IPS DF 6.9 (cell line): ENCODE results near the gene NHSL2.

Experiments
- DNase-seq: peaks from one replicate; pipeline ENCODE4 v3.0.0-alpha.2; 2013; ENCODE audit warnings: low read depth, low spot score
- H3K27ac ChIP-seq: one replicate; pipeline ENCODE4 v1.5.1; 2013; ENCODE audit warnings: low read length, control low read depth
- H3K27me3 ChIP-seq: 2 replicates; pipeline ENCODE4 v1.6.1; 2013; ENCODE audit warnings: mild to moderate bottlenecking, low read length; ENCODE audit not compliant: control insufficient read depth, insufficient read depth
- H3K36me3 ChIP-seq: 2 replicates; pipeline ENCODE4 v1.6.1; 2013; ENCODE audit warnings: low read length; ENCODE audit not compliant: control insufficient read depth, insufficient read depth
- H3K4me1 ChIP-seq: 2 replicates; pipeline ENCODE4 v1.6.1; 2013; ENCODE audit warnings: low read length; ENCODE audit not compliant: control insufficient read depth, insufficient read depth
- H3K4me3 ChIP-seq: 2 replicates; pipeline ENCODE4 v1.5.1; 2013; ENCODE audit warnings: mild to moderate bottlenecking, low read length
- H3K9me3 ChIP-seq: 2 replicates; pipeline ENCODE4 v1.6.1; 2013; ENCODE audit warnings: low read length, inconsistent platforms; ENCODE audit not compliant: control insufficient read depth, insufficient read depth
- WGBS: extraction: QIAGEN DNeasy Blood & Tissue Kit; methylation state at CpG from one replicate; pipeline ENCODE4 v1.1.7; 2013; ENCODE audit warnings: mixed read lengths, missing lambda C conversion rate; ENCODE audit not compliant: insufficient read length, insufficient coverage; 5-methylcytosine and 5-hydroxymethylcytosine counted together

The NHSL2 gene

DNA sequence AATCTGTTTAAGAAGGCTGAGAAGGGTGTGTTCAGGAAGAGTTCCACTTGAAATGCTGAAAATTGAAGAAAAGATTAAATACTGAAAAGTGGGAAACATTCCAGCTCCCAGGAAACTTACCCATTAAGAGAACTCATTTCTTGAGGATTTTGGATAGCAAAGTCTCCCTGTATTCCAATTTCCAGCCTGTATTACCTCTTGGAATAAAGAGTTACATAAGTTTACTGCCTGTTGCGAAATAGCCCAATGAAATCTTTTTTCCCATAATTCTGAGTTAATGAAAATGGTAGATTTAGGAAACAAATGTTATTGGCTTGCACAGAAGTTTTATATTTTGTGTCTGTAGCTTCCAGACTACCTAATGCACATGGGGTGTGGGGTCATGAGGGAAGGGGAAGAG lies 12.0 kb downstream of the NHSL2 start:
- no CpG with 5 or more reads among the region's 1 CpG for WGBS
- H3K36me3 ChIP-seq, result no peaks in the 10 kb centered on the region

GRCh38 chrX:71923516-71923915 lies 12.9 kb downstream of the NHSL2 start:
- no peaks in the 10 kb centered on the region for H3K9me3 ChIP-seq
- WGBS, result no CpG with 5 or more reads among the region's 3 CpGs
- H3K36me3 ChIP-seq, result no peaks in the 10 kb centered on the region
- H3K4me1 ChIP-seq, result peaks cover 2% of the 10 kb centered on the region; the same call in 1 of the 2 replicates
- DNase-seq, result no peak
- H3K27ac ChIP-seq, result no peak overlapping the region
- no peaks in the 10 kb centered on the region for H3K27me3 ChIP-seq
- no peak overlapping the region for H3K4me3 ChIP-seq

More for the DNA sequence above, 12.0 kb downstream of the NHSL2 start:
- no peak overlapping the region for H3K27ac ChIP-seq
- H3K4me1 ChIP-seq, result peaks cover 2% of the 10 kb centered on the region; the same call in 1 of the 2 replicates
- H3K9me3 ChIP-seq, result no peaks in the 10 kb centered on the region
- no peaks in the 10 kb centered on the region for H3K27me3 ChIP-seq
- DNase-seq, result no peak
- no peak overlapping the region for H3K4me3 ChIP-seq

- DNase-seq, result no peak
- no peak overlapping the region for H3K27ac ChIP-seq
- no peak overlapping the region for H3K4me3 ChIP-seq
- WGBS, result no CpG with 5 or more reads among the region's 7 CpGs
- no peaks in the 10 kb centered on the region for H3K4me1 ChIP-seq
- no peaks in the 10 kb centered on the region for H3K36me3 ChIP-seq
- H3K9me3 ChIP-seq, result no peaks in the 10 kb centered on the region
- H3K27me3 ChIP-seq, result no peaks in the 10 kb centered on the region
Observed at GRCh38 chrX:71927040-71927439, 16.4 kb downstream of the NHSL2 start.

DNA sequence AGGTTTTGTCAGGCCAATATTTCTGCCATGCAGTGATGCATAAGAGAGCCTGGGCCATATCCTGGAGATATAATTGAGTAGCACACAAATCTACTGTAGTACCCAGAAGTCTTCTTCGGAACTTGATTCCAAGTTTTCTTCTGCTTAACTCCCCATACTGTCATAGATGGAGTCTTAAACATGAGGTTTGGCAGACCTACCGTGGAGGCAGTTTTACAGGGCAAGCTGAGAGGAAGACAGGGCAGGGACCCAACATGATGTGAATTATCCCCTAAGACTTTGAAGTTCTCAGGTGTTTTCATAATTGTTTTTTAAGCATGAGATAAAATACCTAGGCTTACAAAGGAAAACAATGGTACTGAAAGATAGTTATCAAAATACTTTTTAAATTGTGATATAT lies 18.2 kb downstream of the NHSL2 start:
- Histone ChIP-seq H3K9me3 (no peaks in the 10 kb centered on the region), H3K27ac (no peak overlapping the region), H3K36me3 (no peaks in the 10 kb centered on the region), H3K27me3 (no peaks in the 10 kb centered on the region), H3K4me1 (no peaks in the 10 kb centered on the region), H3K4me3 (no peak overlapping the region)
- DNase-seq, result no peak
- no CpG with 5 or more reads among the region's 2 CpGs for WGBS

DNA sequence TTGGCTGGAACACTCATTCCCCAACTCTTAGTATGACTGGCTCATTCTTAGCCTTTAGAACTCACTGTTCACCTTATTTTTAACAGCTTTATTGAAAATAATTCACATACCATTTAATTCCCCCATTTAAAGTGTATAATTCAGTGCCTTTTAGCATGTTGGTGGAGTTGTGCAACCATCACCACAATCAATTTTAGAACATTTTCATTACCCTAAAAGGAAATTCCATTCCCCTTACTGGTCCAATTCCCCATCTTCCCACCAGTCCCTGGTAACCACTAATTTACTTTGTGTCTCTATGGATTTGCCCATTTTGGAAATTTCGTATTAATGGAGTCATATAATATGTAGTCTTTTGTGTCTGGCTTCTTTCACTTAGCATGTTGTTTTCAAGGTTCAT lies 19.7 kb downstream of the NHSL2 start:
- no peak overlapping the region for H3K27ac ChIP-seq
- no CpG with 5 or more reads among the region's 1 CpG for WGBS
- no peaks in the 10 kb centered on the region for H3K4me1 ChIP-seq
- no peak overlapping the region for H3K4me3 ChIP-seq
- H3K36me3 ChIP-seq, result no peaks in the 10 kb centered on the region
- no peaks in the 10 kb centered on the region for H3K27me3 ChIP-seq
- H3K9me3 ChIP-seq, result no peaks in the 10 kb centered on the region
- DNase-seq, result no peak

DNA sequence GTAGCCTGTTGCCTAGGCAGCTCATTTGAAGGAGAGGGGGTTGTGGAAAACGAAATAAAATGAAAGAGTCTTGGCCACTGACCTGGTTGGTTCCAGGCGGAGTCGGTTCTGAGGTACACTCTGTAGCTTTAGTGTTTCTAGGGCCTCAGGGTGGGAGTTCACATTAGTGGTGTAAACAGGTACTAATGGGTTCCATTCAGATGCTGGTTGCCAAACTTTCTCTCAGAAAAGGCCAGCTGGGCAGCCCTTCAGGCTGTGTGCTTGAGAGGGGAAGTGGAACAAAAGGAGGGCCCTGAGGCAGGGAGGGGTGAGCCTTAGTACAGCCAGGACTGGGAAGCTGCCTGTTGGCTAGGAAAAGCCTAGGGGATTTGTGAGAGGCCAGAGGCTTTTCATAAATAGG lies 24.8 kb downstream of the NHSL2 start:
- H3K4me3 ChIP-seq, result no peak overlapping the region
- DNase-seq, result no peak
- no peak overlapping the region for H3K27ac ChIP-seq
- H3K9me3 ChIP-seq, result no peaks in the 10 kb centered on the region
- no CpG with 5 or more reads among the region's 3 CpGs for WGBS
- H3K4me1 ChIP-seq, result peaks cover 5% of the 10 kb centered on the region; the same call in 1 of the 2 replicates
- H3K27me3 ChIP-seq, result no peaks in the 10 kb centered on the region
- no peaks in the 10 kb centered on the region for H3K36me3 ChIP-seq

DNA sequence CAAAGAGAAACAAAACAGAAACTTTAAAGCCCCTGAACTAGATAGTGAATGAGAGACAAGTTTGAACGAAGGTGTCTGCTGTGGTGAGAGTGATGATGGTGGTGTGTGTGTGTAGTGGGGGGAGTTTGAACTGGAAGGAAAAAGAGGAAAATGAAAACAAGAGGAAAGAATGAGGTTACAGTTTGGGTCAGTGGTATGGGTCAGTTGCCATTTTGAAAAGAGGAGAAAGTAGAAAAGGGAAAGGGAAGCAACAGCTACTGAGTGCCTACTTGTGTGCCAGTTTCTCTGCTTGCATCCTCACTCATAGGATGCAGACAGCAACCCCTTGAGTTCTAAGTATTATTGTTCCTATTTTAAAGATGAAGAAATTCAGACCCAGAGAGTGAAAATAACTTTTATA lies 26.0 kb downstream of the NHSL2 start:
- no peak overlapping the region for H3K27ac ChIP-seq
- H3K4me1 ChIP-seq, result peaks cover 5% of the 10 kb centered on the region; the same call in 1 of the 2 replicates
- no peaks in the 10 kb centered on the region for H3K27me3 ChIP-seq
- H3K4me3 ChIP-seq, result no peak overlapping the region
- 100% methylated on average over 1 of the region's 1 CpG for WGBS
- no peaks in the 10 kb centered on the region for H3K9me3 ChIP-seq
- no peaks in the 10 kb centered on the region for H3K36me3 ChIP-seq
- DNase-seq, result no peak

GRCh38 chrX:71938371-71938770 lies 27.7 kb downstream of the NHSL2 start:
- Histone ChIP-seq H3K4me3 (no peak overlapping the region), H3K27me3 (no peaks in the 10 kb centered on the region), H3K36me3 (no peaks in the 10 kb centered on the region), H3K9me3 (no peaks in the 10 kb centered on the region), H3K27ac (no peak overlapping the region), H3K4me1 (peaks cover 5% of the 10 kb centered on the region; the same call in 1 of the 2 replicates)
- no peak for DNase-seq
- no CpG with 5 or more reads among the region's 5 CpGs for WGBS

- H3K4me1 ChIP-seq, result peaks cover 3% of the 10 kb centered on the region; the same call in 1 of the 2 replicates
- H3K27me3 ChIP-seq, result no peaks in the 10 kb centered on the region
- H3K4me3 ChIP-seq, result no peak overlapping the region
- H3K9me3 ChIP-seq, result no peaks in the 10 kb centered on the region
- no CpG with 5 or more reads among the region's 1 CpG for WGBS
- DNase-seq, result no peak
- no peak overlapping the region for H3K27ac ChIP-seq
- no peaks in the 10 kb centered on the region for H3K36me3 ChIP-seq
Observed at GRCh38 chrX:71941145-71941544, 30.5 kb downstream of the NHSL2 start.

GRCh38 chrX:71941776-71942175 lies 31.1 kb downstream of the NHSL2 start:
- Histone ChIP-seq H3K4me1 (peaks cover 3% of the 10 kb centered on the region; the same call in 1 of the 2 replicates), H3K9me3 (no peaks in the 10 kb centered on the region), H3K36me3 (no peaks in the 10 kb centered on the region), H3K27me3 (no peaks in the 10 kb centered on the region), H3K27ac (no peak overlapping the region), H3K4me3 (no peak overlapping the region)
- WGBS, result no CpG with 5 or more reads among the region's 3 CpGs
- no peak for DNase-seq

DNA sequence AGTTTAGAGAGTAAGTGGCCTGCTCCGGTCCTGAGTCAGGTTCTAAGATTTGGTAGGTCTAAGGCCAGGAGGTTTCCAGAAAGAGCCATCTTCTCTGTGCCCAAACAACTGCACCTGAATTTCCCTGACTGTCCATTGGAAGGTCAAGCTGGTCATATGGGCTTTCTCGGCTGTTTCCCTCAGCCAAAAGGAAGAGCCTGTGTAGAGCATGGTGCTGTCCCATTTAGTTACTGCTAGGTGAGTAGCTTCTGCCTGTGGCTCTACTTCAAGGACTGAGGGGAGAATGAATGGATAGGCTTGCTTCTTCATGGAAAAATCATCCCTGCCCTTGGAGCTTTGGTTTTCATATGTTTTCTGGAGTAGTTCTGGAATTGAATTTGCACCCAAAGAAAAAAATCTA lies 33.7 kb downstream of the NHSL2 start:
- H3K27ac ChIP-seq, result no peak overlapping the region
- H3K27me3 ChIP-seq, result no peaks in the 10 kb centered on the region
- WGBS, result no CpG with 5 or more reads among the region's 2 CpGs
- H3K9me3 ChIP-seq, result no peaks in the 10 kb centered on the region
- H3K4me1 ChIP-seq, result peaks cover 1% of the 10 kb centered on the region; the same call in 1 of the 2 replicates
- H3K36me3 ChIP-seq, result no peaks in the 10 kb centered on the region
- no peak overlapping the region for H3K4me3 ChIP-seq
- DNase-seq, result no peak
